ENCODE results near the gene CYB5RL. TPM values are rescaled to one million over a fixed set of nuclear protein-coding genes. Genes with fewer than 3 reads are reported as not detected.

CYB5RL gene
- total RNA-seq, 2 donors from 2014 or later = 8.7 to 9.0 TPM

GRCh38 chr1:54230507-54231339 is 30.9 kb upstream of the CYB5RL start:
- ATAC-seq (ENCODE audit: insufficient number of reproducible peaks, low FRiP score, low read depth) = no peak
- H3K9me3 ChIP-seq = no peaks in the 10 kb centered on the region
- no peak overlapping the region for H3K4me3 ChIP-seq
- no peak for DNase-seq (ENCODE audit: low spot score)
- peaks cover 13 to 29% of the 10 kb centered on the region in 2 donors for H3K4me1 ChIP-seq (ENCODE audit: control insufficient read depth in 1 of 2, low read depth in 2 of 2)
- TF ChIP-seq CTCF (IDR thresholded peaks at IDR 0.05) = no peak
- H3K36me3 ChIP-seq = no peaks in the 10 kb centered on the region
- H3K27me3 ChIP-seq (replicated peaks; ENCODE audit: insufficient read depth) = no peaks in the 10 kb centered on the region
- no peak overlapping the region for H3K27ac ChIP-seq

- peaks cover 13 to 29% of the 10 kb centered on the region in 2 donors for H3K4me1 ChIP-seq (ENCODE audit: control insufficient read depth in 1 of 2, low read depth in 2 of 2)
- no peaks in the 10 kb centered on the region for H3K36me3 ChIP-seq
- DNase-seq (ENCODE audit: low spot score) (no peak), ATAC-seq (ENCODE audit: insufficient number of reproducible peaks, low FRiP score, low read depth) (no peak)
- no peak for TF ChIP-seq CTCF (IDR thresholded peaks at IDR 0.05)
- no peaks in the 10 kb centered on the region for H3K9me3 ChIP-seq
- H3K4me3 ChIP-seq = no peak overlapping the region
- peak overlapping the region in 1 of 2 donors; percentile 49 for H3K27ac ChIP-seq
- H3K27me3 ChIP-seq (replicated peaks; ENCODE audit: insufficient read depth) = no peaks in the 10 kb centered on the region
Observed at GRCh38 chr1:54229281-54229891, 29.6 kb upstream of the CYB5RL start.

- DNase-seq (ENCODE audit: low spot score) (no peak), ATAC-seq (ENCODE audit: insufficient number of reproducible peaks, low FRiP score, low read depth) (no peak)
- H3K9me3 ChIP-seq = no peaks in the 10 kb centered on the region
- no peak overlapping the region for H3K4me3 ChIP-seq
- peak overlapping the region; percentile 49 to 69 for H3K27ac ChIP-seq
- TF ChIP-seq CTCF (IDR thresholded peaks at IDR 0.05) = no peak
- H3K36me3 ChIP-seq = no peaks in the 10 kb centered on the region
- no peaks in the 10 kb centered on the region for H3K27me3 ChIP-seq (replicated peaks; ENCODE audit: insufficient read depth)
- H3K4me1 ChIP-seq (ENCODE audit: control insufficient read depth in 1 of 2, low read depth in 2 of 2) = peaks cover 13 to 29% of the 10 kb centered on the region in 2 donors
Observed at GRCh38 chr1:54228638-54229079, 28.8 kb upstream of the CYB5RL start.

GRCh38 chr1:54227891-54228310 is 28.1 kb upstream of the CYB5RL start:
- DNase-seq (ENCODE audit: low spot score) = no peak
- Histone ChIP-seq H3K27ac (peak overlapping the region; percentile 49 to 69), H3K9me3 (no peaks in the 10 kb centered on the region)

More at GRCh38 chr1:54227891-54228310, 28.1 kb upstream of the CYB5RL start:
- H3K27me3 ChIP-seq (replicated peaks; ENCODE audit: insufficient read depth) = no peaks in the 10 kb centered on the region
- ATAC-seq (ENCODE audit: insufficient number of reproducible peaks, low FRiP score, low read depth) = no peak
- TF ChIP-seq CTCF (IDR thresholded peaks at IDR 0.05) = peak; percentile 10
- no peak overlapping the region for H3K4me3 ChIP-seq
- H3K36me3 ChIP-seq = no peaks in the 10 kb centered on the region
- peaks cover 13 to 29% of the 10 kb centered on the region in 2 donors for H3K4me1 ChIP-seq (ENCODE audit: control insufficient read depth in 1 of 2, low read depth in 2 of 2)
